Right lobe of liver (tissue), 4 donors: Measurements from ENCODE around the gene NEGR1.

ENCODE experiments used
- CTCF ChIP-seq, 4 donors: fragments of 200-600 bp in 3 of 4; fragments of 450-650 bp in 1 of 4; IDR thresholded peaks; one replicate each; pipeline versions ENCODE4 v1.5.1 to v1.8.0; 2016 to 2022; ENCODE audit warnings: antibody characterized with exemption in 4 of 4, mild to moderate bottlenecking in 2 of 4
- POLR2A ChIP-seq: fragments of 450-650 bp; IDR thresholded peaks from one replicate; pipeline ENCODE4 v1.6.1; 2017; ENCODE audit warnings: antibody characterized with exemption, mild to moderate bottlenecking
- donor health status: DM: no; HTN: no; CAD: no.
- donor health status: DM: no; HTN: no; CAD: no.
- donor health status: DM: no; HTN: yes; CAD: no.

DNA sequence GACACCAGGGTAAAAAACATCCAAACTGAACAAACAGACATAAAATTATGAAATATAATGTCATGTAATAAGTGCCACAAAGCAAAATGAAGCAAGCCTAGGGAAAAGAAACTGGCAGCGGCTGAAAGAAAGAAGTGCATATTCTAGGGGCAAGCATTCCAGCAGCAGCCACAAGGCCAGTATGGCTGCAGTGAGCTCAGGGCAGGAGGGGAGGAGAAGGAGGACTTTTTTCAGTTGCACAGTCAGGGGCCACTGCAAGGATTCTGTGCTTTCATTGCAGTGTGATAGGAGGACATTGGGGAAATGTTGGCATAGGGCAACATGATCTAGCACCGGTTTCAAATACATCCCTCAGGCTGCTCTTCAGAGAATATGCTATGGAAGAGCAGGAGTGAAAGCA is 263.8 kb downstream of the NEGR1 start:
- TF ChIP-seq CTCF (IDR thresholded peaks at IDR 0.05): no peak
- no peak for TF ChIP-seq POLR2A
